Mucosa of descending colon (tissue), 3 donors: ENCODE measurements around the gene GCNA. TPM values are rescaled to one million over a fixed set of nuclear protein-coding genes. Genes with fewer than 3 reads are reported as not detected.

Source experiments
- ATAC-seq: fragments of 200-7000 bp; cut with Tn5 transposase; one replicate; pipeline ENCODE4 v1.9.1; 2020; ENCODE audit warnings: mild to moderate bottlenecking, moderate library complexity
- DNase-seq, 3 donors: peaks; one replicate each; pipeline ENCODE4 v3.0.0-alpha.2; 2020
- H3K36me3 ChIP-seq: fragments of 200-600 bp; one replicate; pipeline ENCODE4 v1.8.0; 2021; ENCODE audit warnings: low read depth, mild to moderate bottlenecking
- H3K4me1 ChIP-seq: fragments of 200-600 bp; one replicate; pipeline ENCODE4 v1.8.0; 2021; ENCODE audit warnings: low read depth, mild to moderate bottlenecking
- H3K4me3 ChIP-seq: fragments of 200-600 bp; one replicate; pipeline ENCODE4 v1.8.0; 2021; ENCODE audit warnings: mild to moderate bottlenecking
- H3K9me3 ChIP-seq: fragments of 200-600 bp; one replicate; pipeline ENCODE4 v1.8.0; 2021; ENCODE audit warnings: mild to moderate bottlenecking
- CTCF ChIP-seq: fragments of 200-600 bp; IDR thresholded peaks from one replicate; pipeline ENCODE4 v1.8.0; 2022; ENCODE audit warnings: antibody characterized with exemption, mild to moderate bottlenecking
- intact Hi-C, 2 donors: fragments of 100-400 bp; cut with DNase I in 1 of 2; cut with micrococcal nuclease in 1 of 2; formaldehyde crosslinking; loops; one replicate each; pipeline versions ENCODE4 v1.11.0 to v1.11.1; 2022; cut with DNase I, micrococcal nuclease
- total RNA-seq, 3 donors: library from RNA; stranded (reverse); fragmentation: NEBNext Ultra II Directional in 2 of 3; extraction: Animal tissue kit (Norgen Biotek cat#: 25700) in 2 of 3; gene quantifications; one replicate each; pipeline versions ENCODE4 v1.2.1 to v1.2.4, GENCODE V29; 2021 to 2023
- donor health status: DM: no; HTN: no; CAD: no; lungs with moderate emphysema.
- donor health status: DM: no; HTN: no; CAD: no.
- donor health status: DM: no; HTN: yes; CAD: no.

The GCNA gene
- total RNA-seq, 3 donors from 2014 or later = 1.2 to 2.0 (median 1.5) TPM

DNA sequence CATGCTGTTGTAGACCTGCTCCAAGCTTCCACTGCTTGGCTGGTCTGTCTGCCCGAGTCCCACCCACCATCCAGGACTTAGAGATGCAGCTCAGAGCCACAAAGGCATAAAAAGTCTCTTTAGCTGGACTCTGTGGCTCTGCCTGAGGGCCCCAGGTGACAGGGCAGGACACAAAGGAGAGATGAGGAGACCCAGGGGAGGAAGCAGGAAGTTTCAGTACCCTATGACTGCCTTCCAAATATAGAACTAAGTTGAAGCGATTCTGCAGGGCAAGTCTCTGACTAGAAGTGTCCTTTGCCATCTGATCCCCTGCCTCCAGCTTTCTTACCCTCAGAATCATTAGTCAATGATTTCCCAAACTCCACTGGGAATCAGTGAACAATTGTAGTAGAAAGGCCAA lies 51.2 kb downstream of the GCNA start:
- ATAC-seq = peak; percentile 10
- intact Hi-C loops = no loop called here
- no peak for TF ChIP-seq CTCF
- H3K4me3 ChIP-seq = no peak overlapping the region
- H3K36me3 ChIP-seq = no peaks in the 10 kb centered on the region
- H3K9me3 ChIP-seq = no peaks in the 10 kb centered on the region
- DNase-seq = no peak
- H3K4me1 ChIP-seq = peaks cover 11% of the 10 kb centered on the region

- intact Hi-C loops = no loop called here
- no peaks in the 10 kb centered on the region for H3K4me1 ChIP-seq
- DNase-seq (no peak), ATAC-seq (no peak)
- H3K36me3 ChIP-seq = no peaks in the 10 kb centered on the region
- no peak overlapping the region for H3K4me3 ChIP-seq
- no peaks in the 10 kb centered on the region for H3K9me3 ChIP-seq
- no peak for TF ChIP-seq CTCF
Observed at GRCh38 chrX:71632923-71633657, 54.9 kb downstream of the GCNA start.

- Histone ChIP-seq H3K4me3 (no peak overlapping the region), H3K36me3 (no peaks in the 10 kb centered on the region), H3K9me3 (no peaks in the 10 kb centered on the region), H3K4me1 (no peaks in the 10 kb centered on the region)
- intact Hi-C loops = no loop called here
- DNase-seq (no peak), ATAC-seq (no peak)
- TF ChIP-seq CTCF = no peak
Observed at GRCh38 chrX:71634366-71634765, 56.1 kb downstream of the GCNA start.

- intact Hi-C loops = no loop called here
- no peaks in the 10 kb centered on the region for H3K36me3 ChIP-seq
- H3K4me1 ChIP-seq = no peaks in the 10 kb centered on the region
- no peaks in the 10 kb centered on the region for H3K9me3 ChIP-seq
- DNase-seq (no peak), ATAC-seq (peak; percentile 61)
- TF ChIP-seq CTCF = no peak
- H3K4me3 ChIP-seq = no peak overlapping the region
Observed at GRCh38 chrX:71636438-71637252, 58.4 kb downstream of the GCNA start.

- Histone ChIP-seq H3K36me3 (no peaks in the 10 kb centered on the region), H3K4me1 (no peaks in the 10 kb centered on the region), H3K4me3 (no peak overlapping the region), H3K9me3 (no peaks in the 10 kb centered on the region)
- TF ChIP-seq CTCF = no peak
- DNase-seq = no peak
- intact Hi-C loops = no loop called here
- peak; percentile 22 for ATAC-seq
Observed at GRCh38 chrX:71637253-71637618, 59.0 kb downstream of the GCNA start.
